Colonic mucosa (tissue), 4 donors: ENCODE measurements around the gene DDHD1. TPM values are rescaled to one million over a fixed set of nuclear protein-coding genes. Genes with fewer than 3 reads are reported as not detected.
"Not testable (repeated sequence)": the region's sequence is repeated elsewhere in the genome, so short reads cannot be mapped to it uniquely, and the experiment has no call there.

ENCODE experiments used
- DNase-seq: peaks from one replicate; pipeline ENCODE4 v3.0.0-alpha.2; 2020
- H3K27ac ChIP-seq: fragments of 200-600 bp; one replicate; pipeline ENCODE4 v1.8.0; 2021
- H3K27me3 ChIP-seq: fragments of 200-600 bp; one replicate; pipeline ENCODE4 v1.8.0; 2021
- H3K36me3 ChIP-seq: fragments of 200-600 bp; one replicate; pipeline ENCODE4 v1.8.0; 2021
- H3K4me1 ChIP-seq: fragments of 200-600 bp; one replicate; pipeline ENCODE4 v1.8.0; 2021; ENCODE audit warnings: mild to moderate bottlenecking
- H3K4me3 ChIP-seq: fragments of 200-600 bp; one replicate; pipeline ENCODE4 v1.8.0; 2021
- H3K9ac ChIP-seq, 2 donors: one replicate each; pipeline ENCODE4 v1.7.0; 2013; ENCODE audit warnings: control low read depth in 2 of 2, low read depth in 2 of 2, low read length in 2 of 2
- H3K9me3 ChIP-seq: fragments of 200-600 bp; one replicate; pipeline ENCODE4 v1.8.0; 2021
- intact Hi-C: fragments of 100-400 bp; cut with DNase I; formaldehyde crosslinking; loops from one replicate; pipeline ENCODE4 v1.14.1; 2022
- total RNA-seq, 2 donors: library from RNA; stranded (reverse); fragmentation: NEBNext Ultra II Directional in 1 of 2; extraction: Animal tissue kit (Norgen Biotek cat#: 25700) in 1 of 2; gene quantifications; one replicate each; pipeline ENCODE4 v1.2.1, GENCODE V29; 2021
- TF ChIP-seq, protein P1 (sequence below): fragments of 200-600 bp; IDR thresholded peaks from one replicate; pipeline ENCODE4 v1.8.0; 2022; ENCODE audit warnings: antibody characterized with exemption, mild to moderate bottlenecking
- donor health status: healthy.
- donor health status: DM: no; HTN: no; CAD: no.
- donor health status: DM: no; HTN: no; CAD: no.

DDHD1 gene
- total RNA-seq, 2 donors from 2014 or later = 7.5 TPM

DNA sequence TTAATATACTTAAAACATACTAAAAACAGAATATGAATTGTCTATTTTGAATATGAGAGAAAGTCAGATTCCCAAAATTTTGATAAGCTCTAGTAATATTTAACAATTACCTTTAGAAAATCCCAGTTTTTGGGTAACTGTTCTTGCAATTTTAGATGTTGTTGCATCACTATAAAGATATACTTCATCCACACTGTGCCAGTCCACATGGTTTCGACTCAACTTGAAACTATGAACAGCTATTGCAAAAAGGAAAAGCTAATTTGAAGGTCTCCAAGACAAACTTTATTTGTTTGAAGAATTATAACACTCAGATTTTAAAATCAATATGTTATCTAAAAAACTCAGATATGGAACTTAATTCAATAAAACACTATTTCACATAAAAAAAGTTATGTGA is 59.9 kb downstream of the DDHD1 start:
- no peak for DNase-seq
- no peak overlapping the region for H3K4me3 ChIP-seq
- intact Hi-C loops = no loop called here
- no peak overlapping the region for H3K27ac ChIP-seq
- H3K27me3 ChIP-seq = no peaks in the 10 kb centered on the region
- no peak overlapping the region for H3K9ac ChIP-seq
- TF ChIP-seq, protein P1, sequence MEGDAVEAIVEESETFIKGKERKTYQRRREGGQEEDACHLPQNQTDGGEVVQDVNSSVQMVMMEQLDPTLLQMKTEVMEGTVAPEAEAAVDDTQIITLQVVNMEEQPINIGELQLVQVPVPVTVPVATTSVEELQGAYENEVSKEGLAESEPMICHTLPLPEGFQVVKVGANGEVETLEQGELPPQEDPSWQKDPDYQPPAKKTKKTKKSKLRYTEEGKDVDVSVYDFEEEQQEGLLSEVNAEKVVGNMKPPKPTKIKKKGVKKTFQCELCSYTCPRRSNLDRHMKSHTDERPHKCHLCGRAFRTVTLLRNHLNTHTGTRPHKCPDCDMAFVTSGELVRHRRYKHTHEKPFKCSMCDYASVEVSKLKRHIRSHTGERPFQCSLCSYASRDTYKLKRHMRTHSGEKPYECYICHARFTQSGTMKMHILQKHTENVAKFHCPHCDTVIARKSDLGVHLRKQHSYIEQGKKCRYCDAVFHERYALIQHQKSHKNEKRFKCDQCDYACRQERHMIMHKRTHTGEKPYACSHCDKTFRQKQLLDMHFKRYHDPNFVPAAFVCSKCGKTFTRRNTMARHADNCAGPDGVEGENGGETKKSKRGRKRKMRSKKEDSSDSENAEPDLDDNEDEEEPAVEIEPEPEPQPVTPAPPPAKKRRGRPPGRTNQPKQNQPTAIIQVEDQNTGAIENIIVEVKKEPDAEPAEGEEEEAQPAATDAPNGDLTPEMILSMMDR = no peak
- H3K9me3 ChIP-seq = no peaks in the 10 kb centered on the region
- no peaks in the 10 kb centered on the region for H3K36me3 ChIP-seq
- no peaks in the 10 kb centered on the region for H3K4me1 ChIP-seq

- TF ChIP-seq, protein P1 = no peak
- no peak overlapping the region for H3K27ac ChIP-seq
- no peaks in the 10 kb centered on the region for H3K9me3 ChIP-seq
- H3K27me3 ChIP-seq = no peaks in the 10 kb centered on the region
- no peak for DNase-seq
- no peaks in the 10 kb centered on the region for H3K36me3 ChIP-seq
- intact Hi-C loops = no loop called here
- H3K4me3 ChIP-seq = no peak overlapping the region
- no peaks in the 10 kb centered on the region for H3K4me1 ChIP-seq
- no peak overlapping the region for H3K9ac ChIP-seq
Observed at GRCh38 chr14:53090853-53091252, 62.3 kb downstream of the DDHD1 start.

DNA sequence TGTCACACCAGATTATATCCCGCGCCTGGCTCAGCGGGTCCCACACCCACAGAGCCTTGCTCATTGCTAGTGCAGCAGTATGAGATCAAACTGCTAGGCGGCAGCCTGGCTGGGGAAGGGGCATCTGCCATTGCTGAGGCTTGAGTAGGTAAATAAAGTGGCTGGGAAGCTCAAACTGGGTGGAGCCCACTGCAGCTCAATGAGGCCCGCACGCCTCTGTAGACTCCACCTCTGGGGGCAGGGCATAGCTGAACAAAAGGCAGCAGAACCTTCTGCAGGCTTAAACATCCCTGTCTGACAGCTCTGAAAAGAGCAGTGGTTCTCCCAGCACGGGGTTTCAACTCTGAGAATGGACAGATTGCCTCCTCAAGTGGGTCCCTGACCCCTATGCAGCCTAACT is 68.2 kb downstream of the DDHD1 start:
- H3K4me1 ChIP-seq, intact Hi-C loops, H3K27me3 ChIP-seq, H3K4me3 ChIP-seq, H3K27ac ChIP-seq, H3K36me3 ChIP-seq, H3K9ac ChIP-seq, DNase-seq, H3K9me3 ChIP-seq: not testable (repeated sequence)

- DNase-seq = no peak
- Histone ChIP-seq H3K4me3 (no peak overlapping the region), H3K9me3 (no peaks in the 10 kb centered on the region), H3K27ac (no peak overlapping the region), H3K4me1 (no peaks in the 10 kb centered on the region), H3K9ac (no peak overlapping the region), H3K27me3 (no peaks in the 10 kb centered on the region), H3K36me3 (no peaks in the 10 kb centered on the region)
- TF ChIP-seq, protein P1 = no peak
- intact Hi-C loops = no loop called here
Observed at GRCh38 chr14:53064475-53064874, 88.6 kb downstream of the DDHD1 start.

DNA sequence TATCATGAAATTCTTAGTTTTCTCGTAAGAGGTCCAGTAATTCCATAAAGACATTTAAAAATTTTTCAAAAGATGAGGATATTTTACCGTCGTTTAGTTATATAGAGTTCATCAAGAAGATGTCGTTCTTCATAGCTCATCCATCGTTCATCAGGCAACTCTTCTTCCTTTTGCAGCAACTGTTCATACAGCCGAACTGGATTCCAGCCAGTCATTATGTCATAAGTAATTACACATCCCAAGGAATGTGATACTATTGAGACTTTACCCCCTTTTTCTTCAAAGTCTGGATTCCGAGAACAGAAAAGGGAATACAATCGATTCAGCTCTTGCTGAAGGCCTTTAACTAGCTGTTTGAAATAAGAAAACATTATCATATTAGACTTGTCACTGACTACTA is 90.3 kb downstream of the DDHD1 start:
- Histone ChIP-seq H3K9ac (no peak overlapping the region), H3K36me3 (no peaks in the 10 kb centered on the region), H3K4me1 (no peaks in the 10 kb centered on the region), H3K27me3 (no peaks in the 10 kb centered on the region), H3K9me3 (no peaks in the 10 kb centered on the region), H3K4me3 (no peak overlapping the region), H3K27ac (no peak overlapping the region)
- TF ChIP-seq, protein P1 = no peak
- no peak for DNase-seq
- intact Hi-C loops = no loop called here

DNA sequence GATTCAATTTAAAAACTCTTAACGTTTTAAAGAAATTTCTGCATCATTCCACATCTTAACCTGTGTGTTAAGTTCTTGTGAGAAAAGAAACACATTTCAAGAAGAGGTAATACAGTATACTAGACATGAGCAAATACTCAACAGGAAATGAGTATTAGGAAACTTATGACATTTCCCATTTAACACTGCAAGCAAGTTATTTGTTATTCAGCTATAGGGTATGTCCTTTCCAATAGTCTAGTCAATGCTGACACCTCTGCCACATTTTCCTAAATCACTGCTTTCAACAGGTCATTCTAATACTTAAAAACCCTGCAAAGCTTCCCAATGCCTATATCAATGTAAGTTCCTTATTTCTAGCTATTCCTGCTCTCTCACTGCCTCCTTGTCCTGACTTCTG is 93.1 kb downstream of the DDHD1 start:
- Histone ChIP-seq H3K27me3 (no peaks in the 10 kb centered on the region), H3K9ac (no peak overlapping the region), H3K27ac (no peak overlapping the region), H3K4me1 (no peaks in the 10 kb centered on the region), H3K36me3 (no peaks in the 10 kb centered on the region), H3K9me3 (no peaks in the 10 kb centered on the region), H3K4me3 (no peak overlapping the region)
- TF ChIP-seq, protein P1 = no peak
- no peak for DNase-seq
- intact Hi-C loops = no loop called here
